Endothelial cell of umbilical vein (primary cell): Measurements from ENCODE around the gene MYO7B. TPM values are rescaled to one million over a fixed set of nuclear protein-coding genes. Genes with fewer than 3 reads are reported as not detected.

Experiments used
- BruUV-seq: library from RNA; stranded (reverse); fragments of 400-500 nt; replicated peaks from 2 replicates; lab custom pipeline; 2021; lab: Mats Ljungman, UMichigan
- CTCF ChIA-PET: fragments of 300-600, 350-600 bp; sonication (Branson Sonifier 250); formaldehyde crosslinking; loops from one replicate; lab custom pipeline; 2021; ENCODE audit warnings: antibody characterized with exemption, inconsistent platforms; lab: Charles Lee
- POLR2A ChIA-PET: fragments of 300-600, 350-600 bp; sonication (Branson Sonifier 250); formaldehyde crosslinking; loops from one replicate; lab custom pipeline; 2021; ENCODE audit warnings: antibody characterized with exemption, inconsistent platforms; lab: Charles Lee
- DNase-seq: peaks from one replicate; pipeline ENCODE4 v3.0.0-alpha.2; 2011; ENCODE audit warnings: low read depth, low spot score
- FAIRE-seq: peaks from 2 replicates; lab custom pipeline; 2011; peaks lifted over from hg19 to GRCh38; lab: Jason Lieb, UNC
- H2AFZ ChIP-seq: 2 replicates; pipeline ENCODE4 v1.6.0; 2012; ENCODE audit warnings: low read depth, low read length, control low read depth, inconsistent platforms
- H3K27ac ChIP-seq: 2 replicates; pipeline ENCODE4 v1.5.1; 2011; ENCODE audit warnings: low read depth, mild to moderate bottlenecking, control low read depth, low read length, moderate library complexity; ENCODE audit not compliant: insufficient read depth
- H3K27me3 ChIP-seq, 2 experiments: 2 replicates each; pipeline versions ENCODE4 v1.6.0 to v1.6.1; 2011; ENCODE audit warnings: low read length in 2 of 2, mixed read lengths in 1 of 2; ENCODE audit not compliant: control insufficient read depth in 2 of 2, insufficient read depth in 2 of 2
- H3K36me3 ChIP-seq, 2 experiments: 2 replicates in 1 of 2; 3 replicates in 1 of 2; pipeline ENCODE4 v1.5.1; 2011; ENCODE audit warnings: low read length in 2 of 2, mild to moderate bottlenecking in 1 of 2, moderate library complexity in 1 of 2; ENCODE audit not compliant: control insufficient read depth in 2 of 2, insufficient read depth in 2 of 2; ENCODE audit errors: extremely low read depth in 1 of 2
- H3K4me1 ChIP-seq: 3 replicates; pipeline ENCODE4 v1.5.1; 2011; ENCODE audit warnings: mild to moderate bottlenecking, low read length; ENCODE audit not compliant: control insufficient read depth, insufficient read depth; ENCODE audit errors: extremely low read depth
- H3K4me2 ChIP-seq: 2 replicates; pipeline ENCODE4 v1.6.1; 2011; ENCODE audit warnings: low read length, control low read depth, mixed read lengths; ENCODE audit not compliant: insufficient read depth
- H3K4me3 ChIP-seq, 3 experiments: fragments of 200-600 bp in 1 of 3; sonication (generic), shearing (Covaris generic) in 1 of 3; replicated peaks in 1 of 3; 2 replicates each; pipeline ENCODE4 v1.5.1; 2011 to 2016; ENCODE audit warnings: control low read depth in 3 of 3, low read length in 3 of 3, mild to moderate bottlenecking in 2 of 3, inconsistent platforms in 1 of 3, low read depth in 1 of 3, moderate library complexity in 1 of 3; ENCODE audit not compliant: insufficient read depth in 1 of 3
- H3K79me2 ChIP-seq: 2 replicates; pipeline ENCODE4 v1.6.0; 2012; ENCODE audit warnings: low read length, inconsistent platforms; ENCODE audit not compliant: control insufficient read depth, insufficient read depth
- H3K9ac ChIP-seq: replicated peaks from 2 replicates; pipeline ENCODE3; 2011; ENCODE audit warnings: low read length, control low read depth; ENCODE audit not compliant: insufficient read depth; ENCODE audit errors: extremely low read depth
- H3K9me1 ChIP-seq: replicated peaks from 3 replicates; pipeline ENCODE4 v1.6.0; 2011; ENCODE audit warnings: mild to moderate bottlenecking, low read length; ENCODE audit not compliant: control insufficient read depth, insufficient read depth; ENCODE audit errors: extremely low read depth
- H3K9me3 ChIP-seq: replicated peaks from 2 replicates; pipeline ENCODE4 v1.5.1; 2012; ENCODE audit warnings: low read length, inconsistent platforms; ENCODE audit not compliant: control insufficient read depth, insufficient read depth
- H4K20me1 ChIP-seq: replicated peaks from 2 replicates; pipeline ENCODE3; 2011; ENCODE audit warnings: mild to moderate bottlenecking, low read length; ENCODE audit not compliant: control insufficient read depth, insufficient read depth; ENCODE audit errors: extremely low read depth
- CTCF ChIP-seq, 2 donors: IDR thresholded peaks; 1 replicate in 1 of 2; 2 replicates in 1 of 2; pipeline ENCODE4 v1.5.1; 2011; ENCODE audit warnings: low read length in 2 of 2, mild to moderate bottlenecking in 2 of 2, moderate library complexity in 2 of 2, control low read depth in 1 of 2, inconsistent platforms in 1 of 2, low read depth in 1 of 2; ENCODE audit not compliant: insufficient read depth in 1 of 2; ENCODE audit errors: extremely low read depth in 1 of 2
- EZH2 ChIP-seq: IDR thresholded peaks from 2 replicates; pipeline ENCODE4 v1.6.1; 2012; ENCODE audit warnings: borderline replicate concordance, low read depth, mild to moderate bottlenecking, moderate library complexity, low read length, inconsistent platforms; ENCODE audit not compliant: severe bottlenecking
- FOS ChIP-seq: IDR thresholded peaks from 2 replicates; pipeline ENCODE4 v1.6.1; 2011; ENCODE audit warnings: mild to moderate bottlenecking, low read length, moderate library complexity, borderline replicate concordance; ENCODE audit not compliant: insufficient read depth
- GATA2 ChIP-seq: IDR thresholded peaks from 2 replicates; pipeline ENCODE4 v1.7.0; 2011; ENCODE audit warnings: low read depth, mild to moderate bottlenecking, moderate library complexity, mixed read lengths, low read length; ENCODE audit not compliant: insufficient read length, insufficient read depth
- JUN ChIP-seq: IDR thresholded peaks from 2 replicates; pipeline ENCODE4 v1.6.1; 2011; ENCODE audit warnings: borderline replicate concordance, low read depth; ENCODE audit not compliant: insufficient read length, insufficient read depth
- MAX ChIP-seq: IDR thresholded peaks from 2 replicates; pipeline ENCODE4 v1.6.1; 2011; ENCODE audit not compliant: insufficient read depth, insufficient read length
- MYC ChIP-seq: IDR thresholded peaks from one replicate; pipeline ENCODE4 v1.6.1; 2011; ENCODE audit warnings: mild to moderate bottlenecking, low read depth, low read length
- POLR2A ChIP-seq: IDR thresholded peaks from 2 replicates; pipeline ENCODE4 v1.6.1; 2012; ENCODE audit warnings: low read depth, mild to moderate bottlenecking, control low read depth, low read length
- POLR2AphosphoS5 ChIP-seq: IDR thresholded peaks from 2 replicates; pipeline ENCODE4 v1.6.1; 2012; ENCODE audit warnings: low read depth, mild to moderate bottlenecking, control low read depth, low read length, moderate library complexity; ENCODE audit not compliant: insufficient read depth
- dilution Hi-C: fragments of 300-500 bp; cut with MboI; formaldehyde crosslinking; loops from one replicate; pipeline ENCODE4 v1.15.0; 2019; ENCODE audit warnings: low sequenced_read_pairs; ENCODE audit not compliant: extremely low pct_ligation_motif_present
- intact Hi-C: fragments of 100-400 bp; cut with micrococcal nuclease; formaldehyde crosslinking; loops from one replicate; pipeline ENCODE4 v1.10.0; 2022
- polyA plus RNA-seq, 4 experiments: library from polyadenylated mRNA; depleted of rRNA in 3 of 4; stranded (reverse) in 3 of 4; unstranded in 1 of 4; fragments of >200 nt; gene quantifications; 2 replicates each; pipeline versions ENCODE4 v1.2.1 to v1.2.3, GENCODE V29; 2011 to 2012; ENCODE audit warnings: missing spikeins in 1 of 4
- total RNA-seq: library from RNA; stranded (reverse); gene quantifications from 2 replicates; pipeline ENCODE4 v1.2.3, GENCODE V29; 2021

MYO7B gene
- total and polyA plus RNA-seq, 2 donors (not counting 3 experiments of a cell fraction or from before 2014, with no cell fraction given) = 0.17 TPM; not detected in 1

- H3K27ac ChIP-seq = peak within 1 kb of the TSS; percentile 85
- peak within 1 kb of the TSS; percentile 92 for H2AFZ ChIP-seq
- H3K27me3 ChIP-seq = no peaks in the 10 kb centered on the region
- FAIRE-seq = no peak
- no peak for DNase-seq
- no peaks in the 10 kb centered on the region for H4K20me1 ChIP-seq
- TF ChIP-seq EZH2 (no peak), CTCF (IDR thresholded peaks at IDR 0.05; ENCODE audit: extremely low read depth in 1 of 2, insufficient read depth in 1 of 2, low read depth in 1 of 2, low read length in 2 of 2) (no peak), JUN (no peak), GATA2 (no peak), POLR2AphosphoS5 (no peak), MYC (no peak), POLR2A (no peak), FOS (no peak), MAX (no peak)
- no peak within 1 kb of the TSS for H3K4me3 ChIP-seq
- no peaks in the 10 kb centered on the region for H3K36me3 ChIP-seq
- no peaks in the 10 kb centered on the region for H3K79me2 ChIP-seq
- intact Hi-C loops (no loop called here), dilution Hi-C loops (no loop called here)
- peak within 1 kb of the TSS; percentile 30 for H3K4me2 ChIP-seq
- H3K9ac ChIP-seq = peak within 1 kb of the TSS; percentile 53
- H3K9me3 ChIP-seq = no peaks in the 10 kb centered on the region
- ChIA-PET CTCF (interaction anchor here (1.5 to 2.4 kb wide), 2 partner anchors 50 to 54 kb away, joined by 8 to 19 read pairs; no protein-coding TSS in a partner anchor), POLR2A (no interaction called here)
- no TSS peak for BruUV-seq
- H3K4me1 ChIP-seq = peaks cover 39% of the 10 kb centered on the region
- no peaks in the 10 kb centered on the region for H3K9me1 ChIP-seq
These were observed 110.2 kb downstream of the MYO7B start, which contains the start of gene GPR17 for GRCh38 chr2:127645395-127646291. Gene GPR17, plus strand, starts transcription at chr2:127646153. Its CDS starts 4,583 bp downstream, at chr2:127650736.
